GM21526 (cell line): ENCODE measurements around the gene KRT6B.

ENCODE experiments used
- ATAC-seq: cut with Tn5 transposase; IDR thresholded peaks from one replicate; pipeline ENCODE4 v1.9.1; 2021; ENCODE audit warnings: moderate library complexity; ENCODE audit not compliant: unreplicated experiment, low FRiP score

KRT6B gene

DNA sequence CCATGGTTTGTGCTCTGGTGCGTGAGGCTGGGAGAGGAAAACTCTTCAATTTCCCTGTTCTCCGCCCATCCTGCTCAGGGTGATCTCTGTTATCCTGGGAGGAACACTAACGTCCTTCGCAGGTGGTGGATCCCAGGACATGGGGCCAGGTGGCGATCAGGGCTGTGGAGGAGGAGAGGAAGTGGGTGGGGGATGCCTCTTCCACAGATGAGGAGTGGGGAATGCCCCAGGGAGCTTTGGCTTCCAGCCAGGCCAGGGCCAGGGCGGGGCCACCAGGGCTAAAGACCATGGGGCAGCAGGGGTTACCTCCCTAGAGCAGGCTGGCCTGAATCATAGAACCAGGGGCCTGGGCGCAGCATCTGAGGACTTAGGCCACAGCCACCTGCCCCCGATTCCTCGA lies 14.4 kb downstream of the KRT6B start:
- no peak for ATAC-seq

DNA sequence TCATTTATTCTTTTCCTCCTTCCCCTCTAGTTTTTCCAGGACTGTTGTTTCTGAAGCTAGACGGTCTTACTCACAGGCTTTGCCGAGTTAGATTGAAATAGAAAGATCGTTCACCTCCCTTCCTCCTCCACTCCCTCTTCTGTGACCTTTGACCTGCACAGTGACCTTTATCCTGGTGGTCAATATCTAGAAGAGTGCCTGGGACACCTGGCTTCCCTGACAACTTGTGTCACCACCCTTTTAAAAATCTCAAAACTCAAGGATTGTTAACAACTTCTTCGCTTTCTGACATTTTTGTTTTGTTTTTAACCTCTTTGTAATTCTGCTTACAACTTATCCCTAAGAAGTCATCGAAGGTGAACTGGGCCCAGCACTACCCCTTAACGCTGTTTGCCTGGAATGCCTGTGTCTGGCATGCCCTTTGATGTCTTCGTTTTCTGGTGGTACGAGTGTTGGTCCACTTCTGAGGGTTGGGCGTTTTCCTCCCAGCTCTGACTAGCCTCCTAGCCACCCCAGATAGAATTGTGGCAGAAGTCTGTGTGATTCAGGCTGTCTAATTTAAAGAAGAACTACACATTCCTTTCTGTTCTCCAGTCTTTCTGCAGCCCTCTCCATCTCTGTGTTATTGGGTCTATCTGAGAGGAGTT lies 15.0 kb downstream of the KRT6B start:
- ATAC-seq: no peak

DNA sequence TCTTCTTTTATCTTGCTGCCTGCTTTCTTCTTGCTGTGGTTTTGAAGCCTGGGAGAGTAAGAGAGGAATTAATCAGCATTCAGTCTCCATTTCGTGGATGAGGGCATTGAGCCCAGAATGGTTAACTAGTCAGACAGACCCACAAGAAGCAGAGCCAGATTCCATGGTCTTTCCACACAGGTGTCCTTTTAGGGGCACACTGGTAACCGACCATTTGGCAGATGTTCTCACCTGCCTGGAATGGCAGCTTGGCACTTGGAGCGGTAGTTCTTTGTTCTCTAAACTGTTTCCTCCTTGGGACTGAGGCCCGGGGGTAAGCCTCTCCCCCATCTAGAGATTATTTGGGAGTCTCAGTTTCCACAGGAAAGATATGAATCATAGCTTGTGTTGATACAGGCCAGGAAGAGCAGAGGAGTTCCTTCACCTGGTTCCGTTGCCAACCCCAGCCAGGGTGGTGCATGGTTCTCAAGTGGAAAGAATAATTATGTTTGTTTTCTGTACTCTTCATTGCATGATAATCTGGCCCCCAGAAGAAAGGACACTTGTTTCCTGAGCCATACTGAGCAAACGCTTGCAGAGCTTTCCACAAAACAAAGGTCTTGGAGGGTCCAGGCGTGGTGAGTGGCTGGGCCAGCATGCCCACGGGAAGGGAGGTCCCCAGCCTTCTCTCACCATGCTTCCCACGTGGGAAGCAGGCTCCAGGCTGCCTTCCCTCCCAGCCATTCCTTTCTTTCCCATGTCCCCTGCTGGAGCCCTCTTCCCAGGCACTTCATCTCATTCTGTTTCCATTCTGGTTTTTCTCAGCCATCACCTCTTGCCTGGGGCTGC lies 15.7 kb downstream of the KRT6B start:
- ATAC-seq: no peak

DNA sequence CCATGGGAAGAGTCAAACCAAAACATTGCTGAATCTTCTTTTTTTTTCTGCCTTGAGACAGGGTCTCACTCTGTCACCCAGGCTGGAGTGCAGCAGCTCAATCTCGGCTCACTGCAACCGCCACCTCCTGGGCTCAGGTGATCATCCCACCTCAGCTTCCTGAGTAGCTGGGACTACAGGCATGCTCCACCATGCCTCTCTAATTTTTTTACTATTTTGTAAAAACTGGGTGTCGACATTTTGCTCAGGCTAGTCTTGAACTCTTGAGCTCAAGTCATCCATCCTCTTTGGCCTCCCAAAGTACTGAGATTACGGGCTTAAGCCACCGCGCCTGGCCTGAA lies 16.3 kb downstream of the KRT6B start:
- ATAC-seq: no peak

DNA sequence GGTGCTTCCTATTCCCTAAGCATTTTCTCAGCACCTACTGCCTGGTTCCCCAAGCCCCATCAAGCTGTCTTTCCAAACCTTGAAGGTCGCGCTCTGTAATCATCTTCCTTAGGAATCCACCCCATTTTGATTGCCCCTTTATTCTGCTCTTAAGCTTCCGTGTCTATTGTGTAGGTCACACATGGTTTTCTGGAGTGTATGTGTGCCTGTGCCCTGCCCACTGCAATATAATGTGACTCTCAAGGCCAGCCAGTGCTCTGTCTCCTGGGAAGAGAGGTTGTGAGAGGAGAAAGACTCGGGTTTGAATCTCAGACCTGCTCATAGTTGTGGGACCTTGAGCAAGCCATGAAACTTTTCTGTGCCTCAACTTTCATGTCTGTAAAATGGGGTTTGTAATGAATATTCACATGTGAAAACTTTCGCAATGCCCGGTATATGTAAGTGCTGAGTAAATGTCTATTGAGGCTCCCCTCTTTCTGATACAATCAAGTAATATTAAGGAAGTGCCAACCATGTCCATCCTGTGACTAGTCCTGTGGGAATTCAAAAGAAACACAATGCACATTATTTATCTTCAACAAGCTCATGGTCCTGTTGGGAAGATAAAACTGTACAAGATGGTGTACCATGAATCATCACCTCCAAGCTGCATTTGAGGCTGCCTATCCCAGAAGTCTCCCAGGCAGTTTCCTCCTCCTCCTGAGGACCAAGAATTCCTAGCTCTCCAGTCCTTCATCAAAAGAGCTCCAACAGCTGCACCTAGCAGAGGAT lies 17.0 kb downstream of the KRT6B start:
- ATAC-seq: no peak

DNA sequence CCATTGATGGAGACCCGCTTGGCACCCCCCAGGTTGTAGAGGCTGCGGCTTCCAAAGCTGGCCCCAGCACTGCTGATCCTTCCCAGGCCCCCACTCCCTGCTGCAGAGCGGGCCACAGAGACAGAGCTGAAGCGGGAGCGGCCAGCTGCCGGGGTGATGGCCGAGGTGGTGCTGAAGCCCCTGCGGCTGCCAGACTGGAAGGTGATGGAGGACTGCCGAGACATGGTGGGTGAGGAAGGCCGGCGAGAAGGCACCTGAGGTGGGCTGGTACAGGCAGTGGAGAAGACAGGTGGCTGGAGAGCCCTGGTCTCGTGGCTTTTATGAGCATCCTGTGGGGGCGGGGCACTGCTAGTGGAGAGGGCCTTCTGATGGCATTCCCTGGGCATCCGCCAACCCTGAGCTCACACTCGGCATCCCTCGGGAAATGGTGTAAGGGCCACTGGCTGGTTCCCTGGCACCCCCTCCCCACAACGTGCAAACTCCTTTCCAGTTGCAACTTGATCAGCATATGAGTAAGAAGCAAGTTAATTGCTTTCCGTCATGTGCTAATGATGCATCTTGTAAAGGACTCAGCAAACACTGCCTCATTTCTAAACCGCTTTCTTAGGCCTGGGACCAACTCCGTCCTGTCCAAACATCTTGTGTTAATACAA lies 17.7 kb downstream of the KRT6B start, which contains the start of gene KRT75:
TSS of gene KRT75 (minus strand) at position 291 of the 653 bp plus-strand sequence. CDS start at position 224, 67 bp downstream.
- no peak for ATAC-seq

DNA sequence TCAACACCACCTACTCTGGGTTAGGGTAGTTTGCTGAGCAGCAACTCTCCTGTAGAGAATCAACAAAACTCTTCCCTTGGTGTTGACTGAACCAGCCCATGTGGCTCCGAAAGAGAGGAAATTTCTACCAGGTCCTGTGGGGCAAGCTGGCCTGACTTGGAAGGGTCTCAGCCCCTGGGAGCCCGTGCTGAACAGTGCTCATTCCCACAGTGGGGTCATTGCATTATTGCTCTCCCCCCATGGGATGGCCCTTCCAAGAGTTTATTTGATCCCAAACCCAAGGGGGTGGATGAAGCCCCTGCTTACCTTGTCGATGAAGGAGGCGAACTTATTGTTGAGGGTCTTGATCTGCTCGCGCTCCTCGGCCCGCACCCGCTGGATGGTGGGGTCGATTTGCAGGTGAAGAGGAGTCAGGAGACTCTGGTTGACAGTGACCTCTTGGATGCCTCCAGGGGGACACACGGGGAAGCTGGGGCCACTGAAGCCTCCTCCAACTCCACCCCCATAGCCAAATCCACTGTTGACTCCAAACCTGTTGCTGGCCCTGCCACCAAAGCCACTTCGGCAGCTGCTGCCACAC lies 18.4 kb downstream of the KRT6B start:
- ATAC-seq: no peak

DNA sequence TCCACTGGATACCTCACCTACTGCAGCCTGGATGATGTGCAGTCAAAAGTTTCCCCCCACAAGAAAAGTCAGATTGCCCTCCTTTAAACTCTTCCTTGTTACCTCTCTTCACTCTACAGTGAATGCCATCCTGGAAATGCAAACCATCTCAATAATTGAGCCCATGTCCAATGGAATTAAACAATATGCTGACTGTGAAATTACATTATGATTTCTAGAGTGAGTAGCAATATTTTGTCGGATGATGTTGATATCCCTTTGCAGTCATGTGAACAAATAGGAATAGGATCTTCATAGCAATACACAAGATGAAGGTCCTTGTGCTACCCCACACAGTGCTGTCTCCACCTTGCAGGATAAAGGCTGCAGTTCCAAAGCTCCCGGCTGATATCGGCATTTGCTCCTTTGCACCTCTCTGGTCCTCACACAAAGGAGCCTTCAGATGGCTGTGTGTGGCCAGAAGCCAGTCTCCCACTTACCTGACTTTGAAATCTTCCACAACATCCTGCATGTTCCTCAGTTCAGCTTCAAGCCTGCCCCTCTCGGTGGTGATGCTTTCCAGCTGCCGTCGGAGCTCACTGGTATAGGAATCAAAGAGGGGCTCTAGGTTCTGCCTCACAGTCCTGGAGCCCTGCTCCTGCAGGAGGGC lies 19.3 kb downstream of the KRT6B start:
- no peak for ATAC-seq

DNA sequence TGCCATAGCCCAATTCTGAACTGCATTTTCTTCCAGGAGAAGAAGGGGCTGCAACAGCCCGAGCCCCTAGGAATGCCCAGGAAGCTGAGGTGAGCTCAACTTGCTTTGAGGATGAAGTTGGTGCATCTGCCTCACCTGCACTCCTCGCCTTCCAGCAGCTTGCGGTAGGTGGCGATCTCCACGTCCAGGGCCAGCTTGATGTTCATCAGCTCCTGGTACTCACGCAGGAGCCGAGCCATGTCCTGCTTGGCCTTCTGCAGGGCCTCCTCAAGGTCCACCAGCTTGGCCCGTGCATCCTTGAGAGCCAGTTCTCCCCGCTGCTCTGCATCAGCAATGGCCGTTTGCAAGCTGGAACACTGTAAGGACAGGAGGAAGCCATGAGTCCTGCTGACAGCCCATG lies 23.8 kb downstream of the KRT6B start:
- ATAC-seq: no peak

DNA sequence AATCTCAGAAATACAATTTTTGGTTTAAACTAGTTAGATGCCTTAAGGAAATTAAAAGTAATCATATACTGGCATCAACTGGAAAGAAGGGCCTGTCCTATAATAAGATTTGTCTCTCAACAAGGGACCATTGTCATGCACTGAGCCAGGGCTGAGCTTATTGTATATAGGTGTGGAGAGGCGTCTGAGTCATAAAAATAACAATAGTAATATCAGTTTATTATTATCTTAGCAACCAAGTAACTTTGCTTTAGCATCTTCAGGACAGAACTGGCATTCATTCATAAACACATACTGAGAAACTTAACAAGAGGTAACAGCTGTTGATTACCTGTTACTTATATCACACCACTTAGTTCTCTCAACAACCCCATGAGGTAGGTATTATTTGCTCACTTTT lies 24.9 kb downstream of the KRT6B start:
- no peak for ATAC-seq

DNA sequence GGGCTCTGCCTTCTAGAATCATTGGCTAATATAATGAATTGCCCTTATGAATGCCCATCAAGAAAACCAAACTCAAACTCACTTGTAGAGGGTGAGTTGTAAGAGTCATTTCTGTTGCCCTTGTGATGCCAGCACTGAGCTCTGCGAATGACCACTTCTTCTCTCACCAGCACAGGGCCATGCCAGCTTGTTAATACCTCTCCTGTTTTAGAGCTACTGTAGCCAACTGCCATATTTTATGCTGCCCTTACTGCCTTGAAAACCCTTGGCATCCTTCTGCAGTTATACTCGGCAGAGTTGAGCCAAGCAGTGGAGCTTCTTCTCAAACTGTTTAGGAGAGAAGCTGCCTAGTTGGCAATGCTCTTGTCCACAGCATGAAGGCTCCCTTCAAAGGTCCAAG lies 25.9 kb downstream of the KRT6B start:
- ATAC-seq: no peak

DNA sequence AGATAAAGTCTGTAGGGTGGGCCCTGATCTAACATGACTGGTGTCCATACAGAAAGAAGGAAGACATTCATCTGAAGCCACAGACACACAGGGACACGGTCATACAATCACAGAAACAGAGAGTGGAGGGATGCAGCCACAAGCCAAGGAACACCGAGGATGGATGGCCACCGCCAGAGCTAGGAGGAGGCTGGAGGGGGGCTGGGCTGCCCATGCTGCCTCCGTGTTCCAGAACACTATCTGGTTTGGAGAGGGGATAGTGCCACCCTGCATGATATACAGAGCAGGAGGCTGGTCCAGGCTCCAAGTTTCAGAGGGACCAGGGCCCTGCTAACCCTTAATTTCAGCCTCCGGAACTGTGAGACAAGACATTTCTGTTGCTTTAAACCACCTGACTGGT lies 26.5 kb downstream of the KRT6B start:
- no peak for ATAC-seq

DNA sequence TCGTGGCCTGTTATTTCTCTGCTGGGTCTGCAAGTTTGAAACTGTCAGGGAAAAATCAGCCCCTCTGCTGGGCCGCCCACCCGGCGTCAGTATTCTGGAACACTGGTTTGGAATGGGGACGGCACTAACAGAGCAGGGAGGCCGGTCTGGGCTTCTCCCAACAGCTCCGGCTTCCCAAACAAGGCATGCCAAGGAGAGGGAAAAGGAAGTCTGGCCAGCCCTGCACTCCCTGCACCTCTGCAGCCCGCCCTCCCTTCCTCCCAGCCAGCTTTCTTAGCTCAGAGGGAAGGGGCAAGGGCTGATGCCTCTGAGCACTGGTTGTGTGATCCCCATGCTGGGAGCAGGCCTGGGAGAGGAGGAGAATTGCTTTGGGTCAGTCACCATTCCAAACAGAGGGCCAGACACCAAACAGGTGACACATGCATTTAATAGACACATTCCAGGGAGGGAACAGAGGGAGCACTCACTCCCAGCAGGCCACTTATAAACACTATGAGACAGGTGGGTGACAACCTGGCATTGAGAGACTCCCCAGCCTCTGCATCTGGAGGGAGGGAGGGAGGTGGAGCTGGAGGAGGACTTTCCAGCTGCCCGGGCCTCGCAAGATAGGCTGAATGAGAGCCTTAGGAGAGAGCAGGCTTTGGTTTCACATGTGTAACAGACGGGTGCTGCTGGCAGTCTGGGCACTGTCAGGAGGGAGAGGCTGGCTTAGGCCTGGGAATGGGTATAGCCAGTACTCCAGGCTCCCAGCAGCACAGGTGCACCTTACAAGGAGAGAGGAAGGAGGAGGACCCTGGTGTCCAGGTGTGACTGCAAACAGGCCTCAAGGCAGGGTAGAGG lies 28.1 kb downstream of the KRT6B start:
- no peak for ATAC-seq

DNA sequence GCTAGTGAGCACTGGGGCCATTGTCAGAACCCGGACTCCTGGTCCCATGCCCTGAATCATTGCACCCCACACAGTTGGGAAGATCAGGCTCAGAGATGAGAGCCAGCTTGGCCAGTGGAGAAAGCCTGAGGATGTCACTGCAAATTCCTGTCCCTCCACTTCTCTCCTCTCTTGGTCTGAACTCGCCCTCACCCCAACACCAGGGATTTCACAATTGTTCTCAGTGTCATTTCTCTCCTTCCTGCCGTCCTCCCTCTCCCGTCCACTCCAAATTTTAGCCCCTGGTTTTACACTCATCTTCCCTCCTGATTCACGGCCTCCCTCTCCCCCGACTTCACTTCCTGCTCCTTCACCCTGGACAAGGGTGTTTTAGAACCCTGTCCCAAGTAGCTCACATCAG lies 28.9 kb downstream of the KRT6B start:
- ATAC-seq: no peak

DNA sequence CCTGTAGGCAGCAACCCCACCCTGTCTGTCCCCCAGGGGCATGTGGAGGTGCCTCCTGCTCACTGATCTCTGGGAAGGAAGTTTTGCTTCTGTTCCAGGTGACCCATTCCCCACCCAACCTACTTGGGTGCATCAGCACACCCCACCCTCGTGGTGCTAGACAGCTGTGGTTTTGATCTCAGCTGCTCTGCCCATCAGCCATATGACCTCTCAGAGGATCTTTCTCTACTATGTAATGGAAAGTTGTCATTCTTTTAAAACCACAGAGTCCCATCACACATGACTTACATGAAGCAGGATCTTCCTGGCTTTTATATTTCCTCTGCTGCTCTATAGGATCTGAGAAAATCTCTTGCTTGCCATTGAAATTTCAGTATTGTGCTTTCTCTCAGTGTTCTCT lies 32.3 kb downstream of the KRT6B start:
- ATAC-seq: no peak

DNA sequence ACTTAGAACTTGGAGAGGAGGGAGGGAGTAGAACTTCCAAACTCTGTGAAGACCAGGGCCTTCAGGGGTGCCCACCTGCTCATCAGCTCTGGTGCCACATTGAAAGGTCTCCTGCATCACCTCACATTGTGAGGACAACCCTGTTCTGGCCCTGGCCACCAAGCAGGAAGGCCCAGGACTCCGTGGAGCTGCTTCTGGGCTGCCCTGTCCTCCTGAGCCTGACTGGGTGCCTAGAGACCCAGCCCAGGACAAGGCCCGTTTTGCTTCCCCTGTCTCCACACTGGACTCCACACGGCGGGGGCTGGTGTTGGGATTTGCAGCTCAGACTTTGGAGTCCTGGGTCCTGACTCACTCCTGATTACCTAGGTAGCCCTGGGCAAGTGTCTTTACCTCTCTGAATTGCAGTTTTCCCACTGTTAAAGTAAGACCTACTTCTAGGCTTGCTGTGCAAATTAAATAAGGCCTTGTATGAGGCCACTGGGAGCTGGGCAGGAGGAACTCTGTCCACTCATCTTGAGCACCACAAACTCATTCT lies 33.3 kb downstream of the KRT6B start:
- no peak for ATAC-seq

DNA sequence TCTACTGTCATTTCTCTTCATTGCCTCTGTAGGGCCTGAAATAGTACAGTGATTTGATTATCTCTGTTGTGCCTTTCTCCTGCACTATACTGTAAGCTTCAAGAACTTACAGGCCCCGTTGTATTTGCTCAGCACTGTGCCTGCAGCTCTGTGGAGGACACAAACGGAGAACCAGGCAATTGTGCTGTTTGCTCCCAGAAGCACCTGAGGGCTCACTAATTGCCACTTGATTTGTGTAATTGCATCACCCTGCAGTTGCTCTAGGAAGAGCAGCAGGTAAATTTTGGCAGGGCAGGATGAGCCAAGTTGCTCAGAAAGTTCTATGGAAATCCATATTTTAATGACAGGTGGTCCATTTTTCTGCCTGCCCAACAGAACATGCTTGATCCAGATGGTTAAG lies 34.2 kb downstream of the KRT6B start:
- no peak for ATAC-seq

DNA sequence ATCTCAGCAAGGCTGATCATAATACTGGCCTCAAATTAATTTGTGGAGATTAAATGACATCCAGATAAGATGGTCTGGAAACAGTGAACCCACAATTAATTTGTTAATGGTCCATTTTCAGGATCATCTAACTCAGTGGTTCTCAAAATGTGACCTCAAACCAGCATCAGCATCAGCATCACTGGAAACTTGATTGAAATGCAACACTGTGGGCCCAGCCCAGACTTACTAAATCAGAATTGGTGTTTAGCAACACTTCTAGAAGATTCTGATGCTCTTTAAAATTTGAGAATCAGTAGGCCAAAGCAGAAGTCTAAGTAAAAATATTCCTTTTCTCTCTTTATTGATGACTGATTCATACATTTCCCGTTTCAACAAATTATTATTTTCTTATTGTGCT lies 35.2 kb downstream of the KRT6B start:
- no peak for ATAC-seq
